ENCODE results near the gene TCF4.

The TCF4 gene

GRCh38 chr18:55541571-55541970 lies 46.4 kb downstream of the TCF4 start:
- TF ChIP-seq CTCF (IDR thresholded peaks at IDR 0.05) = no peak

- no peak for TF ChIP-seq CTCF (IDR thresholded peaks at IDR 0.05)
These were observed 48.8 kb downstream of the TCF4 start for GRCh38 chr18:55539240-55539639.

- no peak for TF ChIP-seq CTCF (IDR thresholded peaks at IDR 0.05)
These were observed 53.0 kb downstream of the TCF4 start for GRCh38 chr18:55534996-55535395.

GRCh38 chr18:55534547-55534946 lies 53.4 kb downstream of the TCF4 start:
- TF ChIP-seq CTCF (IDR thresholded peaks at IDR 0.05) = no peak

- no peak for TF ChIP-seq CTCF (IDR thresholded peaks at IDR 0.05)
These were observed 57.8 kb downstream of the TCF4 start for GRCh38 chr18:55530166-55530565.

GRCh38 chr18:55529581-55529980 lies 58.4 kb downstream of the TCF4 start:
- no peak for TF ChIP-seq CTCF (IDR thresholded peaks at IDR 0.05)

- no peak for TF ChIP-seq CTCF (IDR thresholded peaks at IDR 0.05)
These were observed 62.1 kb downstream of the TCF4 start for GRCh38 chr18:55525845-55526244.

GRCh38 chr18:55524353-55525073 lies 63.5 kb downstream of the TCF4 start:
- no peak for TF ChIP-seq CTCF (IDR thresholded peaks at IDR 0.05)

Data from LNCAP (cell line).